WTC11 (cell line): ENCODE results near the gene ANO3. TPM values are rescaled to one million over a fixed set of nuclear protein-coding genes. Genes with fewer than 3 reads are reported as not detected.

Experiments
- ATAC-seq: fragments of 200-7000 bp; cut with Tn5 transposase; 2 replicates; pipeline ENCODE4 v1.10.0; 2021; ENCODE audit warnings: mild to moderate bottlenecking, moderate library complexity
- CTCF ChIA-PET: fragments of 300-600 bp; sonication (Branson Sonifier 250); formaldehyde crosslinking; loops from one replicate; lab custom pipeline; 2021; ENCODE audit warnings: antibody characterized with exemption; lab: Charles Lee
- POLR2A ChIA-PET: fragments of 350-600 bp; sonication (Branson Sonifier 250); formaldehyde crosslinking; loops from one replicate; lab custom pipeline; 2021; ENCODE audit warnings: antibody characterized with exemption; lab: Charles Lee
- DNase-seq: peaks from one replicate; pipeline ENCODE4 v3.0.0; 2021; ENCODE audit warnings: low spot score
- H3K27ac Mint-ChIP-seq: 2 replicates; pipeline ENCODE4 v1.8.0; 2021; ENCODE audit warnings: mixed read lengths
- H3K27me3 Mint-ChIP-seq: 2 replicates; pipeline ENCODE4 v1.8.0; 2021; ENCODE audit warnings: low read depth, mild to moderate bottlenecking, moderate library complexity, mixed read lengths
- H3K36me3 Mint-ChIP-seq: 2 replicates; pipeline ENCODE4 v1.8.0; 2021; ENCODE audit warnings: mixed read lengths
- H3K4me1 Mint-ChIP-seq: 2 replicates; pipeline ENCODE4 v1.8.0; 2022; ENCODE audit warnings: mixed read lengths
- H3K4me3 Mint-ChIP-seq: 2 replicates; pipeline ENCODE4 v1.8.0; 2021; ENCODE audit warnings: mild to moderate bottlenecking, moderate library complexity, mixed read lengths
- H3K9me3 Mint-ChIP-seq: 2 replicates; pipeline ENCODE4 v1.8.0; 2021; ENCODE audit warnings: mixed read lengths
- CBFB ChIP-seq: sonication (generic); formaldehyde crosslinking; IDR thresholded peaks from 2 replicates; pipeline ENCODE4 v1.8.1; 2022; ENCODE audit warnings: mild to moderate bottlenecking, low read depth, missing genetic modification reagents
- ESRRA ChIP-seq: sonication (generic); formaldehyde crosslinking; IDR thresholded peaks from 2 replicates; pipeline ENCODE4 v1.8.1; 2022; ENCODE audit warnings: mild to moderate bottlenecking, missing genetic modification reagents, borderline replicate concordance
- NFE2L1 ChIP-seq: sonication (generic); formaldehyde crosslinking; IDR thresholded peaks from 2 replicates; pipeline ENCODE4 v1.8.1; 2023; ENCODE audit warnings: missing genetic modification reagents
- NR3C1 ChIP-seq: sonication (generic); formaldehyde crosslinking; conservative IDR thresholded peaks from 2 replicates; pipeline ENCODE4 v1.8.1; 2023; ENCODE audit warnings: low read depth, mild to moderate bottlenecking, missing genetic modification reagents
- OVOL2 ChIP-seq: fragments of 250-450 bp; sonication (Bioruptor Pico); IDR thresholded peaks from 2 replicates; pipeline ENCODE4 v1.9.0; 2021; ENCODE audit warnings: mild to moderate bottlenecking, borderline replicate concordance
- RELA ChIP-seq: sonication (generic); formaldehyde crosslinking; IDR thresholded peaks from 2 replicates; pipeline ENCODE4 v1.8.1; 2022; ENCODE audit warnings: missing genetic modification reagents, mild to moderate bottlenecking, borderline replicate concordance
- RORB ChIP-seq: fragments of 250-450 bp; sonication (Bioruptor Pico); IDR thresholded peaks from 2 replicates; pipeline ENCODE4 v1.9.0; 2021; ENCODE audit warnings: mild to moderate bottlenecking
- SP1 ChIP-seq: sonication (generic); formaldehyde crosslinking; conservative IDR thresholded peaks from 2 replicates; pipeline ENCODE4 v1.8.1; 2022; ENCODE audit warnings: missing genetic modification reagents
- ZNF138 ChIP-seq: sonication (generic); formaldehyde crosslinking; conservative IDR thresholded peaks from 2 replicates; pipeline ENCODE4 v1.8.1; 2022; ENCODE audit warnings: mild to moderate bottlenecking, moderate library complexity, missing genetic modification reagents
- ZNF219 ChIP-seq: sonication (generic); formaldehyde crosslinking; IDR thresholded peaks from 2 replicates; pipeline ENCODE4 v1.8.0; 2023; ENCODE audit warnings: missing genetic modification reagents, mild to moderate bottlenecking, borderline replicate concordance
- ZNF232 ChIP-seq: sonication (generic); formaldehyde crosslinking; IDR thresholded peaks from 2 replicates; pipeline ENCODE4 v1.8.0; 2022; ENCODE audit warnings: mild to moderate bottlenecking, missing genetic modification reagents
- ZNF317 ChIP-seq: sonication (generic); formaldehyde crosslinking; IDR thresholded peaks from 2 replicates; pipeline ENCODE4 v1.8.1; 2023; ENCODE audit warnings: low read depth, mild to moderate bottlenecking, moderate library complexity, missing genetic modification reagents, borderline replicate concordance
- ZNF671 ChIP-seq: fragments of 250-450 bp; sonication (Bioruptor Pico); IDR thresholded peaks from 2 replicates; pipeline ENCODE4 v1.8.0; 2021; ENCODE audit warnings: mild to moderate bottlenecking
- total RNA-seq: library from RNA; stranded (reverse); gene quantifications from 3 replicates; pipeline ENCODE4 v1.2.3, GENCODE V29; 2021
- TF ChIP-seq, protein P1 (sequence below): sonication (generic); formaldehyde crosslinking; IDR thresholded peaks from 2 replicates; pipeline ENCODE4 v1.8.1; 2023; ENCODE audit warnings: mild to moderate bottlenecking, moderate library complexity, missing genetic modification reagents
- TF ChIP-seq, protein P2 (sequence below): sonication (generic); formaldehyde crosslinking; IDR thresholded peaks from 2 replicates; pipeline ENCODE4 v1.8.1; 2023; ENCODE audit warnings: mild to moderate bottlenecking, missing genetic modification reagents, moderate library complexity
- TF ChIP-seq, protein P3 (sequence below): sonication (generic); formaldehyde crosslinking; IDR thresholded peaks from 2 replicates; pipeline ENCODE4 v1.8.0; 2022; ENCODE audit warnings: mild to moderate bottlenecking, missing genetic modification reagents
- TF ChIP-seq, protein P4 (sequence below): sonication (generic); formaldehyde crosslinking; IDR thresholded peaks from 2 replicates; pipeline ENCODE4 v1.8.0; 2023; ENCODE audit warnings: missing genetic modification reagents, mild to moderate bottlenecking, borderline replicate concordance
- TF ChIP-seq, protein P5 (sequence below): sonication (generic); formaldehyde crosslinking; conservative IDR thresholded peaks from 2 replicates; pipeline ENCODE4 v1.8.1; 2023; ENCODE audit warnings: mild to moderate bottlenecking, low read depth, missing genetic modification reagents, moderate library complexity
- TF ChIP-seq, protein P6 (sequence below): sonication (generic); formaldehyde crosslinking; IDR thresholded peaks from 2 replicates; pipeline ENCODE4 v1.8.1; 2022; ENCODE audit warnings: low read depth, missing genetic modification reagents, borderline replicate concordance
- TF ChIP-seq, protein P7 (sequence below): sonication (generic); formaldehyde crosslinking; IDR thresholded peaks from 2 replicates; pipeline ENCODE4 v1.8.1; 2022; ENCODE audit warnings: low read depth, mild to moderate bottlenecking, moderate library complexity, missing genetic modification reagents, borderline replicate concordance
- TF ChIP-seq, protein P8 (sequence below): sonication (generic); formaldehyde crosslinking; IDR thresholded peaks from 2 replicates; pipeline ENCODE4 v1.8.0; 2022; ENCODE audit warnings: mild to moderate bottlenecking, missing genetic modification reagents

ANO3 gene
- total RNA-seq, 1 experiment from 2014 or later, result 0.11 TPM

DNA sequence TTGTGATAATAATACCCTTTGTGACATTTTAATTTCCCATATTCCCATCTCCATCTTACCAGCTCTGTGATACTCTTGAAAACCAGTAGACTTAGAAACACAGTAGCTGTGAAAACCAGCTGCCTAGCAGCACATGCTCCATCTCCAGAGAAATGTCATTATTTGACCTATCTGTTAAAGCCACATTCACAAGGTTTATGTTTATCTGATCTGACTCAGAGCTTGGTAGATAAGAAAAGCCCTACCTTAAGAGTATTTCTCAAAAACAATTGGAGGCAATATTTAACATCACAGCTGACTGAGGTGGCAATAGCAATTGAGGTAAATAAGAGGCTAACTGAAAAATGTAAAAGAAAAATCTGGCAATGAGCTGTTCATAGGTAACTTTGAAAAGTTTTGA lies 8.1 kb upstream of the ANO3 start:
- no peak overlapping the region for H3K27ac Mint-ChIP-seq
- no peak for ATAC-seq
- POLR2A ChIA-PET, result no interaction called here
- no peak for DNase-seq
- H3K9me3 Mint-ChIP-seq, result no peaks in the 10 kb centered on the region
- CTCF ChIA-PET, result interaction anchor here (0.9 to 1.3 kb wide), 2 partner anchors 39 to 199 kb away, joined by 4 to 6 read pairs; no protein-coding TSS in a partner anchor
- H3K36me3 Mint-ChIP-seq, result no peaks in the 10 kb centered on the region
- no peaks in the 10 kb centered on the region for H3K27me3 Mint-ChIP-seq
- H3K4me3 Mint-ChIP-seq, result no peak overlapping the region
- no peak for TF ChIP-seq ESRRA (CRISPR knock-in tag)
- TF ChIP-seq, protein P1, sequence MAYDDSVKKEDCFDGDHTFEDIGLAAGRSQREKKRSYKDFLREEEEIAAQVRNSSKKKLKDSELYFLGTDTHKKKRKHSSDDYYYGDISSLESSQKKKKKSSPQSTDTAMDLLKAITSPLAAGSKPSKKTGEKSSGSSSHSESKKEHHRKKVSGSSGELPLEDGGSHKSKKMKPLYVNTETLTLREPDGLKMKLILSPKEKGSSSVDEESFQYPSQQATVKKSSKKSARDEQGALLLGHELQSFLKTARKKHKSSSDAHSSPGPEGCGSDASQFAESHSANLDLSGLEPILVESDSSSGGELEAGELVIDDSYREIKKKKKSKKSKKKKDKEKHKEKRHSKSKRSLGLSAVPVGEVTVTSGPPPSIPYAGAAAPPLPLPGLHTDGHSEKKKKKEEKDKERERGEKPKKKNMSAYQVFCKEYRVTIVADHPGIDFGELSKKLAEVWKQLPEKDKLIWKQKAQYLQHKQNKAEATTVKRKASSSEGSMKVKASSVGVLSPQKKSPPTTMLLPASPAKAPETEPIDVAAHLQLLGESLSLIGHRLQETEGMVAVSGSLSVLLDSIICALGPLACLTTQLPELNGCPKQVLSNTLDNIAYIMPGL, result no peak
- no peak for TF ChIP-seq ZNF317 (CRISPR knock-in tag)
- TF ChIP-seq, protein P2, sequence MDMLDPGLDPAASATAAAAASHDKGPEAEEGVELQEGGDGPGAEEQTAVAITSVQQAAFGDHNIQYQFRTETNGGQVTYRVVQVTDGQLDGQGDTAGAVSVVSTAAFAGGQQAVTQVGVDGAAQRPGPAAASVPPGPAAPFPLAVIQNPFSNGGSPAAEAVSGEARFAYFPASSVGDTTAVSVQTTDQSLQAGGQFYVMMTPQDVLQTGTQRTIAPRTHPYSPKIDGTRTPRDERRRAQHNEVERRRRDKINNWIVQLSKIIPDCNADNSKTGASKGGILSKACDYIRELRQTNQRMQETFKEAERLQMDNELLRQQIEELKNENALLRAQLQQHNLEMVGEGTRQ, result no peak
- no peak for TF ChIP-seq RELA (CRISPR knock-in tag)
- no peak for TF ChIP-seq ZNF219 (CRISPR knock-in tag)
- TF ChIP-seq, protein P3, sequence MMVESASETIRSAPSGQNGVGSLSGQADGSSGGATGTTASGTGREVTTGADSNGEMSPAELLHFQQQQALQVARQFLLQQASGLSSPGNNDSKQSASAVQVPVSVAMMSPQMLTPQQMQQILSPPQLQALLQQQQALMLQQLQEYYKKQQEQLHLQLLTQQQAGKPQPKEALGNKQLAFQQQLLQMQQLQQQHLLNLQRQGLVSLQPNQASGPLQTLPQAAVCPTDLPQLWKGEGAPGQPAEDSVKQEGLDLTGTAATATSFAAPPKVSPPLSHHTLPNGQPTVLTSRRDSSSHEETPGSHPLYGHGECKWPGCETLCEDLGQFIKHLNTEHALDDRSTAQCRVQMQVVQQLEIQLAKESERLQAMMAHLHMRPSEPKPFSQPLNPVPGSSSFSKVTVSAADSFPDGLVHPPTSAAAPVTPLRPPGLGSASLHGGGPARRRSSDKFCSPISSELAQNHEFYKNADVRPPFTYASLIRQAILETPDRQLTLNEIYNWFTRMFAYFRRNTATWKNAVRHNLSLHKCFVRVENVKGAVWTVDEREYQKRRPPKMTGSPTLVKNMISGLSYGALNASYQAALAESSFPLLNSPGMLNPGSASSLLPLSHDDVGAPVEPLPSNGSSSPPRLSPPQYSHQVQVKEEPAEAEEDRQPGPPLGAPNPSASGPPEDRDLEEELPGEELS, result no peak
- no peak for TF ChIP-seq ZNF232 (CRISPR knock-in tag)
- TF ChIP-seq, protein P4, sequence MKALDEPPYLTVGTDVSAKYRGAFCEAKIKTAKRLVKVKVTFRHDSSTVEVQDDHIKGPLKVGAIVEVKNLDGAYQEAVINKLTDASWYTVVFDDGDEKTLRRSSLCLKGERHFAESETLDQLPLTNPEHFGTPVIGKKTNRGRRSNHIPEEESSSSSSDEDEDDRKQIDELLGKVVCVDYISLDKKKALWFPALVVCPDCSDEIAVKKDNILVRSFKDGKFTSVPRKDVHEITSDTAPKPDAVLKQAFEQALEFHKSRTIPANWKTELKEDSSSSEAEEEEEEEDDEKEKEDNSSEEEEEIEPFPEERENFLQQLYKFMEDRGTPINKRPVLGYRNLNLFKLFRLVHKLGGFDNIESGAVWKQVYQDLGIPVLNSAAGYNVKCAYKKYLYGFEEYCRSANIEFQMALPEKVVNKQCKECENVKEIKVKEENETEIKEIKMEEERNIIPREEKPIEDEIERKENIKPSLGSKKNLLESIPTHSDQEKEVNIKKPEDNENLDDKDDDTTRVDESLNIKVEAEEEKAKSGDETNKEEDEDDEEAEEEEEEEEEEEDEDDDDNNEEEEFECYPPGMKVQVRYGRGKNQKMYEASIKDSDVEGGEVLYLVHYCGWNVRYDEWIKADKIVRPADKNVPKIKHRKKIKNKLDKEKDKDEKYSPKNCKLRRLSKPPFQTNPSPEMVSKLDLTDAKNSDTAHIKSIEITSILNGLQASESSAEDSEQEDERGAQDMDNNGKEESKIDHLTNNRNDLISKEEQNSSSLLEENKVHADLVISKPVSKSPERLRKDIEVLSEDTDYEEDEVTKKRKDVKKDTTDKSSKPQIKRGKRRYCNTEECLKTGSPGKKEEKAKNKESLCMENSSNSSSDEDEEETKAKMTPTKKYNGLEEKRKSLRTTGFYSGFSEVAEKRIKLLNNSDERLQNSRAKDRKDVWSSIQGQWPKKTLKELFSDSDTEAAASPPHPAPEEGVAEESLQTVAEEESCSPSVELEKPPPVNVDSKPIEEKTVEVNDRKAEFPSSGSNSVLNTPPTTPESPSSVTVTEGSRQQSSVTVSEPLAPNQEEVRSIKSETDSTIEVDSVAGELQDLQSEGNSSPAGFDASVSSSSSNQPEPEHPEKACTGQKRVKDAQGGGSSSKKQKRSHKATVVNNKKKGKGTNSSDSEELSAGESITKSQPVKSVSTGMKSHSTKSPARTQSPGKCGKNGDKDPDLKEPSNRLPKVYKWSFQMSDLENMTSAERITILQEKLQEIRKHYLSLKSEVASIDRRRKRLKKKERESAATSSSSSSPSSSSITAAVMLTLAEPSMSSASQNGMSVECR, result no peak
- TF ChIP-seq, protein P5, sequence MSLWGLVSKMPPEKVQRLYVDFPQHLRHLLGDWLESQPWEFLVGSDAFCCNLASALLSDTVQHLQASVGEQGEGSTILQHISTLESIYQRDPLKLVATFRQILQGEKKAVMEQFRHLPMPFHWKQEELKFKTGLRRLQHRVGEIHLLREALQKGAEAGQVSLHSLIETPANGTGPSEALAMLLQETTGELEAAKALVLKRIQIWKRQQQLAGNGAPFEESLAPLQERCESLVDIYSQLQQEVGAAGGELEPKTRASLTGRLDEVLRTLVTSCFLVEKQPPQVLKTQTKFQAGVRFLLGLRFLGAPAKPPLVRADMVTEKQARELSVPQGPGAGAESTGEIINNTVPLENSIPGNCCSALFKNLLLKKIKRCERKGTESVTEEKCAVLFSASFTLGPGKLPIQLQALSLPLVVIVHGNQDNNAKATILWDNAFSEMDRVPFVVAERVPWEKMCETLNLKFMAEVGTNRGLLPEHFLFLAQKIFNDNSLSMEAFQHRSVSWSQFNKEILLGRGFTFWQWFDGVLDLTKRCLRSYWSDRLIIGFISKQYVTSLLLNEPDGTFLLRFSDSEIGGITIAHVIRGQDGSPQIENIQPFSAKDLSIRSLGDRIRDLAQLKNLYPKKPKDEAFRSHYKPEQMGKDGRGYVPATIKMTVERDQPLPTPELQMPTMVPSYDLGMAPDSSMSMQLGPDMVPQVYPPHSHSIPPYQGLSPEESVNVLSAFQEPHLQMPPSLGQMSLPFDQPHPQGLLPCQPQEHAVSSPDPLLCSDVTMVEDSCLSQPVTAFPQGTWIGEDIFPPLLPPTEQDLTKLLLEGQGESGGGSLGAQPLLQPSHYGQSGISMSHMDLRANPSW (CRISPR knock-in tag), result no peak
- TF ChIP-seq SP1 (CRISPR knock-in tag), result no peak
- TF ChIP-seq OVOL2, result no peak
- peaks cover 12% of the 10 kb centered on the region for H3K4me1 Mint-ChIP-seq

DNA sequence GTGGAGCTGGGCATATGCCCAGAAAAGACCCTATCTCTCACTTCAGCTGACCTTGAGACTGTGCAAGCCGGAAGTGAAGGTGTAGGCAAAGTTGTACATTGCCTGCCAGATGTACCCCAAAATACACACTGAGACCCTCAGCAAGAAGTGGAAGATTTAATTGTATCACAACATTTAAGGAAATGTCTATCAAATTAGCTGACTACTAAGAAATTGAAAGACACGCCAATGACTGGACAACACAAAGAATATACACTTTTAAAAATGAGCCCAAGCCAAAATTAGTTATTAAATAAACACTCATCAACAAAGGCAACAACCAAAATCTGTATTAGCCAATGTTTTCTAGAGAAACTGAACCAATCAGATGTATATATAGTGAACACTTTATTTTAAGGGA lies 7.7 kb upstream of the ANO3 start:
- H3K4me3 Mint-ChIP-seq, result no peak overlapping the region
- peaks cover 12% of the 10 kb centered on the region for H3K4me1 Mint-ChIP-seq
- ChIA-PET POLR2A (no interaction called here), CTCF (interaction anchor here (0.6 to 1.3 kb wide), 4 partner anchors 38 to 199 kb away, joined by 3 to 6 read pairs (median 4); no protein-coding TSS in a partner anchor)
- H3K9me3 Mint-ChIP-seq, result no peaks in the 10 kb centered on the region
- H3K27ac Mint-ChIP-seq, result no peak overlapping the region
- DNase-seq (no peak), ATAC-seq (no peak)
- H3K36me3 Mint-ChIP-seq, result no peaks in the 10 kb centered on the region
- no peaks in the 10 kb centered on the region for H3K27me3 Mint-ChIP-seq
- no peak for TF ChIP-seq RORB (CRISPR knock-in tag)
- TF ChIP-seq, protein P6, sequence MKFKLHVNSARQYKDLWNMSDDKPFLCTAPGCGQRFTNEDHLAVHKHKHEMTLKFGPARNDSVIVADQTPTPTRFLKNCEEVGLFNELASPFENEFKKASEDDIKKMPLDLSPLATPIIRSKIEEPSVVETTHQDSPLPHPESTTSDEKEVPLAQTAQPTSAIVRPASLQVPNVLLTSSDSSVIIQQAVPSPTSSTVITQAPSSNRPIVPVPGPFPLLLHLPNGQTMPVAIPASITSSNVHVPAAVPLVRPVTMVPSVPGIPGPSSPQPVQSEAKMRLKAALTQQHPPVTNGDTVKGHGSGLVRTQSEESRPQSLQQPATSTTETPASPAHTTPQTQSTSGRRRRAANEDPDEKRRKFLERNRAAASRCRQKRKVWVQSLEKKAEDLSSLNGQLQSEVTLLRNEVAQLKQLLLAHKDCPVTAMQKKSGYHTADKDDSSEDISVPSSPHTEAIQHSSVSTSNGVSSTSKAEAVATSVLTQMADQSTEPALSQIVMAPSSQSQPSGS (CRISPR knock-in tag), result no peak
- TF ChIP-seq, protein P7, sequence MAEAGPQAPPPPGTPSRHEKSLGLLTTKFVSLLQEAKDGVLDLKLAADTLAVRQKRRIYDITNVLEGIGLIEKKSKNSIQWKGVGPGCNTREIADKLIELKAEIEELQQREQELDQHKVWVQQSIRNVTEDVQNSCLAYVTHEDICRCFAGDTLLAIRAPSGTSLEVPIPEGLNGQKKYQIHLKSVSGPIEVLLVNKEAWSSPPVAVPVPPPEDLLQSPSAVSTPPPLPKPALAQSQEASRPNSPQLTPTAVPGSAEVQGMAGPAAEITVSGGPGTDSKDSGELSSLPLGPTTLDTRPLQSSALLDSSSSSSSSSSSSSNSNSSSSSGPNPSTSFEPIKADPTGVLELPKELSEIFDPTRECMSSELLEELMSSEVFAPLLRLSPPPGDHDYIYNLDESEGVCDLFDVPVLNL, result no peak
- TF ChIP-seq, protein P8, sequence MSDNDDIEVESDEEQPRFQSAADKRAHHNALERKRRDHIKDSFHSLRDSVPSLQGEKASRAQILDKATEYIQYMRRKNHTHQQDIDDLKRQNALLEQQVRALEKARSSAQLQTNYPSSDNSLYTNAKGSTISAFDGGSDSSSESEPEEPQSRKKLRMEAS (CRISPR knock-in tag), result no peak
- TF ChIP-seq CBFB (CRISPR knock-in tag), result no peak
- TF ChIP-seq NFE2L1, result no peak
- TF ChIP-seq ZNF138 (CRISPR knock-in tag), result no peak
- no peak for TF ChIP-seq NR3C1 (CRISPR knock-in tag)
- TF ChIP-seq ZNF671 (CRISPR knock-in tag), result no peak
